Loucy (cell line): ENCODE data around the gene NIPBL.

Experiments used
- CTCF ChIP-seq: fragments of 200-600 bp; sonication (generic); conservative IDR thresholded peaks from 2 replicates; pipeline ENCODE4 v1.5.1; 2014; ENCODE audit warnings: mild to moderate bottlenecking, antibody characterized with exemption, low read length
- EZH2phosphoT487 ChIP-seq: fragments of 200-600 bp; IDR thresholded peaks from 2 replicates; pipeline ENCODE4 v1.6.1; 2018; ENCODE audit warnings: antibody characterized with exemption, mild to moderate bottlenecking, moderate library complexity, borderline replicate concordance

GRCh38 chr5:36919238-36919637, 42.7 kb downstream of the NIPBL start:
- TF ChIP-seq CTCF = no peak
- no peak for TF ChIP-seq EZH2phosphoT487
